ENCODE data around the gene CHST8. TPM values are rescaled to one million over a fixed set of nuclear protein-coding genes. Genes with fewer than 3 reads are reported as not detected.

CHST8 gene
- total and polyA plus RNA-seq, 4 donors: 0.05 to 0.07 TPM; not detected in 2

DNA sequence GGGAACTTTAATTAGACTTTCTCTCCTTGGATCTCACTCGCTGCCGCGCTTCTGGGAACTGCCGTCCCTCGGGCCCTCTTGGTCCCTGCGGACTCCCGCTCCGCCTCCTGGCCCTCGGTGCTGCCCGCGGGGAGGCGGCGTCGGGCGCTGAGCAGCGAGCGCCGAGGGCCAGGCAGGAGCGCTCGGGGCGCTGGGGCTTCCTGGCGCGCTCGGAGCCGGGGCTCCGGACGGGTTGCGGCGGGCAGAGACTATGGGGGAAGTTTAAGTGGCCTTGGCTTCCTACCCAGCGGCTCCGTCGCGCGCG, 704 bp downstream of the CHST8 start:
- no peak for DNase-seq (ENCODE audit: low spot score)
- H3K27ac ChIP-seq (ENCODE audit: low read depth in 1 of 2, low read length in 2 of 2): no peak overlapping the region
- TF ChIP-seq SP1 (IDR thresholded peaks at IDR 0.05): no peak

DNA sequence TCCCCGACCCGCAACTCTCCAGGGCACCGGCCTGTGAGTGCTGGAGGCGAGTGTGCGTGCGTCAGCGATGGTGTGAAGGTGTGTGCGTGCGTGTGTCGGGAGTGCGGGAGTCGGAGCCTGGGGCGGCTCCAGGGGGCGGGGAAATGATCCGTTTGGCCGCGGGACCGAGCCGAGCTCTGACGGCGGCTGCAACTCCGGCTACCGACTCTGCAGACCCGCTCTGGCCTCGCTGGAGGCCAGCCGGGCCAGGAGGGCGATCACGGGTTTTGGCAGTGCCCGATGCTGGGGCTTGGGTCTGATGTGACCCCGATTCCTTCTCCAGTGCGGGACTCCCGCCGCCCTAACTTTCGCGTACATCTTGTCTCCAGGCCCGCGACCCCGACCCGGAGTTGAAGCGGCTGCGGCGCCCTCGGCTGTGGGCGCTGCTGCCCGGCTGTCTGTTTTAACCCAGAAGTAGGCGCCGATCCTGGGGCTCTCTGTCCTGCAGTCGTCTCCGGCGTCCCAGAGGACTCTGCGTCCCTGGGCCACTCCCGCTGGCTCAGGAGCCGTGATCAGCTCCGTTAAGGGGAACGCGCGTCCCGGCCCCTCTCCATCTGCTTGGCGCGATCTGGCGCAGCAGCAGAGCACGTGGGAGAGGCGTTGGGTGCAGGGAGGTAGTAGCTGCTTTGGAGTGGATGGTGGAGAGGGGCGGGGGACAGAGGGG, 1.2 kb downstream of the CHST8 start:
- H3K4me3 ChIP-seq (ENCODE audit: low read depth in 1 of 3, low read length in 3 of 3): peak overlapping the region in 1 of 3 donors; percentile 45
- no peaks in the 10 kb centered on the region for H3K9me3 ChIP-seq (ENCODE audit: control insufficient read depth in 4 of 4, low read length in 3 of 4)
- no peak overlapping the region for H3K9ac ChIP-seq (ENCODE audit: low read depth in 1 of 2, low read length in 2 of 2)
- peaks cover 4 to 23% (median 16%) of the 10 kb centered on the region in 4 donors for H3K27me3 ChIP-seq (ENCODE audit: control insufficient read depth in 4 of 4, insufficient read depth in 4 of 4, low read length in 3 of 4)
- peaks cover 6 to 22% (median 16%) of the 10 kb centered on the region in 4 donors for H3K4me1 ChIP-seq (ENCODE audit: control insufficient read depth in 4 of 4, insufficient read depth in 4 of 4, low read length in 3 of 4)
- no peak for DNase-seq (ENCODE audit: low spot score)
- no peak overlapping the region for H3K27ac ChIP-seq (ENCODE audit: low read depth in 1 of 2, low read length in 2 of 2)
- TF ChIP-seq, protein P1, sequence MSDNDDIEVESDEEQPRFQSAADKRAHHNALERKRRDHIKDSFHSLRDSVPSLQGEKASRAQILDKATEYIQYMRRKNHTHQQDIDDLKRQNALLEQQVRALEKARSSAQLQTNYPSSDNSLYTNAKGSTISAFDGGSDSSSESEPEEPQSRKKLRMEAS (IDR thresholded peaks at IDR 0.05): no peak
- TF ChIP-seq HNF4A (conservative IDR thresholded peaks at IDR 0.05): no peak
- TF ChIP-seq SP1 (IDR thresholded peaks at IDR 0.05): no peak
- TF ChIP-seq, protein P2, sequence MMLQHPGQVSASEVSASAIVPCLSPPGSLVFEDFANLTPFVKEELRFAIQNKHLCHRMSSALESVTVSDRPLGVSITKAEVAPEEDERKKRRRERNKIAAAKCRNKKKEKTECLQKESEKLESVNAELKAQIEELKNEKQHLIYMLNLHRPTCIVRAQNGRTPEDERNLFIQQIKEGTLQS (IDR thresholded peaks at IDR 0.05): no peak
- TF ChIP-seq GABPA (IDR thresholded peaks at IDR 0.05 in 1 of 2, conservative IDR thresholded peaks at IDR 0.05 in 1 of 2): no peak
- no peak for TF ChIP-seq EGR1 (IDR thresholded peaks at IDR 0.05; ENCODE audit: low read depth in 2 of 2)
- no peaks in the 10 kb centered on the region for H3K36me3 ChIP-seq (ENCODE audit: control insufficient read depth in 4 of 4, insufficient read depth in 3 of 4, low read depth in 1 of 4, low read length in 3 of 4)
- 4% methylated on average over 64 of the region's 64 CpGs for WGBS

More for the DNA sequence above, 704 bp downstream of the CHST8 start:
- Histone ChIP-seq H3K4me1 (ENCODE audit: control insufficient read depth in 4 of 4, insufficient read depth in 4 of 4, low read length in 3 of 4) (peaks cover 6 to 22% (median 16%) of the 10 kb centered on the region in 4 donors), H3K36me3 (ENCODE audit: control insufficient read depth in 4 of 4, insufficient read depth in 3 of 4, low read depth in 1 of 4, low read length in 3 of 4) (no peaks in the 10 kb centered on the region), H3K9me3 (ENCODE audit: control insufficient read depth in 4 of 4, low read length in 3 of 4) (no peaks in the 10 kb centered on the region), H3K4me3 (ENCODE audit: low read depth in 1 of 3, low read length in 3 of 3) (peak overlapping the region in 1 of 3 donors; percentile 45), H3K9ac (ENCODE audit: low read depth in 1 of 2, low read length in 2 of 2) (no peak overlapping the region), H3K27me3 (ENCODE audit: control insufficient read depth in 4 of 4, insufficient read depth in 4 of 4, low read length in 3 of 4) (peaks cover 4 to 22% (median 16%) of the 10 kb centered on the region in 4 donors)
- 2% methylated on average over 35 of the region's 35 CpGs for WGBS

DNA sequence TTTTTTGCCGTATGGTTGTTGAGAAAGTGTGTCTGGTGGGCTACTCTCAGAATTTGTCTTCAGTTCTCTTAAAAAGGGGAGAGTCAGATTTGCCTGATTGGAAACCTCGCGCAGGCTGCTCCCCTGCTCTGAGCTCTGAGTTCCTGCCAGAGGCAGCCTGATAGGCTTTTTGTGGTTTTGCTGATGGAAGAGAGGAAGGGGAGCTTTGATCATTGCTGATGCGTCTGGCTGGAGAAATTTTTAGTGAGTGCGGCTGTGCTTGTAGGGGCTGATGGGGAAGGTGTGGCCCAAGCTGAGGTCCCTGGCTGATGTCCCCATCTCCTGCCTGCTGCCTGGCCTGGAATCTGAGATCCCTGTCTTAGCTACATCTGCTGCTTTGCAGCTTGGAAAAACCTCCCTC, 2.8 kb downstream of the CHST8 start:
- Histone ChIP-seq H3K27me3 (ENCODE audit: control insufficient read depth in 4 of 4, insufficient read depth in 4 of 4, low read length in 3 of 4) (peaks cover 4 to 25% (median 15%) of the 10 kb centered on the region in 4 donors), H3K27ac (ENCODE audit: low read depth in 1 of 2, low read length in 2 of 2) (no peak overlapping the region), H3K36me3 (ENCODE audit: control insufficient read depth in 4 of 4, insufficient read depth in 3 of 4, low read depth in 1 of 4, low read length in 3 of 4) (no peaks in the 10 kb centered on the region), H3K4me3 (ENCODE audit: low read depth in 1 of 3, low read length in 3 of 3) (no peak overlapping the region), H3K4me1 (ENCODE audit: control insufficient read depth in 4 of 4, insufficient read depth in 4 of 4, low read length in 3 of 4) (peaks cover 6 to 22% (median 16%) of the 10 kb centered on the region in 4 donors), H3K9me3 (ENCODE audit: control insufficient read depth in 4 of 4, low read length in 3 of 4) (no peaks in the 10 kb centered on the region), H3K9ac (ENCODE audit: low read depth in 1 of 2, low read length in 2 of 2) (no peak overlapping the region)
- no peak for TF ChIP-seq YY1 (IDR thresholded peaks at IDR 0.05)
- TF ChIP-seq, protein P3, sequence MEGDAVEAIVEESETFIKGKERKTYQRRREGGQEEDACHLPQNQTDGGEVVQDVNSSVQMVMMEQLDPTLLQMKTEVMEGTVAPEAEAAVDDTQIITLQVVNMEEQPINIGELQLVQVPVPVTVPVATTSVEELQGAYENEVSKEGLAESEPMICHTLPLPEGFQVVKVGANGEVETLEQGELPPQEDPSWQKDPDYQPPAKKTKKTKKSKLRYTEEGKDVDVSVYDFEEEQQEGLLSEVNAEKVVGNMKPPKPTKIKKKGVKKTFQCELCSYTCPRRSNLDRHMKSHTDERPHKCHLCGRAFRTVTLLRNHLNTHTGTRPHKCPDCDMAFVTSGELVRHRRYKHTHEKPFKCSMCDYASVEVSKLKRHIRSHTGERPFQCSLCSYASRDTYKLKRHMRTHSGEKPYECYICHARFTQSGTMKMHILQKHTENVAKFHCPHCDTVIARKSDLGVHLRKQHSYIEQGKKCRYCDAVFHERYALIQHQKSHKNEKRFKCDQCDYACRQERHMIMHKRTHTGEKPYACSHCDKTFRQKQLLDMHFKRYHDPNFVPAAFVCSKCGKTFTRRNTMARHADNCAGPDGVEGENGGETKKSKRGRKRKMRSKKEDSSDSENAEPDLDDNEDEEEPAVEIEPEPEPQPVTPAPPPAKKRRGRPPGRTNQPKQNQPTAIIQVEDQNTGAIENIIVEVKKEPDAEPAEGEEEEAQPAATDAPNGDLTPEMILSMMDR (IDR thresholded peaks at IDR 0.05; ENCODE audit: low read depth, low read length, missing input control): no peak
- WGBS: 58% methylated on average over 5 of the region's 5 CpGs
- DNase-seq (ENCODE audit: low spot score): no peak

DNA sequence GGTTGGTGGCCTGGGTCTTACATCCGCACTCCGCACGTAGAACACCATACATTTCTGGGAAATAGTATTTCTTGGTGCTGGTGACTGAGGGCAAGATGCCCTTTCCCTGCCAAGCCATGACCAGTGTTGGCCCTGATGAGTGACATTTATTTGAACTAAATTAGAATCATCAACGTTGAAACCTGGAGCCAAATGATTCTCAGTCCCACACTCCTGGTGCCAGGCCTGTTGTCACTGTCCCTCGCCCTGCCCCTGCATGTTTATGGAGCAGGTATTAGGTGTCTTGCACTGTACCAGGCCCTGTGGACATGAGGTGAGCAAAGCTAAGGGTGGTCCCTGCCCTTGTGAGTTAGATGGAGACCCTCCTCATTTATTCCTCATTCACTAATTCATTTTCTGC, 5.8 kb downstream of the CHST8 start:
- no peak overlapping the region for H3K27ac ChIP-seq (ENCODE audit: low read depth in 1 of 2, low read length in 2 of 2)
- TF ChIP-seq RAD21 (IDR thresholded peaks at IDR 0.05): no peak
- TF ChIP-seq, protein P4, sequence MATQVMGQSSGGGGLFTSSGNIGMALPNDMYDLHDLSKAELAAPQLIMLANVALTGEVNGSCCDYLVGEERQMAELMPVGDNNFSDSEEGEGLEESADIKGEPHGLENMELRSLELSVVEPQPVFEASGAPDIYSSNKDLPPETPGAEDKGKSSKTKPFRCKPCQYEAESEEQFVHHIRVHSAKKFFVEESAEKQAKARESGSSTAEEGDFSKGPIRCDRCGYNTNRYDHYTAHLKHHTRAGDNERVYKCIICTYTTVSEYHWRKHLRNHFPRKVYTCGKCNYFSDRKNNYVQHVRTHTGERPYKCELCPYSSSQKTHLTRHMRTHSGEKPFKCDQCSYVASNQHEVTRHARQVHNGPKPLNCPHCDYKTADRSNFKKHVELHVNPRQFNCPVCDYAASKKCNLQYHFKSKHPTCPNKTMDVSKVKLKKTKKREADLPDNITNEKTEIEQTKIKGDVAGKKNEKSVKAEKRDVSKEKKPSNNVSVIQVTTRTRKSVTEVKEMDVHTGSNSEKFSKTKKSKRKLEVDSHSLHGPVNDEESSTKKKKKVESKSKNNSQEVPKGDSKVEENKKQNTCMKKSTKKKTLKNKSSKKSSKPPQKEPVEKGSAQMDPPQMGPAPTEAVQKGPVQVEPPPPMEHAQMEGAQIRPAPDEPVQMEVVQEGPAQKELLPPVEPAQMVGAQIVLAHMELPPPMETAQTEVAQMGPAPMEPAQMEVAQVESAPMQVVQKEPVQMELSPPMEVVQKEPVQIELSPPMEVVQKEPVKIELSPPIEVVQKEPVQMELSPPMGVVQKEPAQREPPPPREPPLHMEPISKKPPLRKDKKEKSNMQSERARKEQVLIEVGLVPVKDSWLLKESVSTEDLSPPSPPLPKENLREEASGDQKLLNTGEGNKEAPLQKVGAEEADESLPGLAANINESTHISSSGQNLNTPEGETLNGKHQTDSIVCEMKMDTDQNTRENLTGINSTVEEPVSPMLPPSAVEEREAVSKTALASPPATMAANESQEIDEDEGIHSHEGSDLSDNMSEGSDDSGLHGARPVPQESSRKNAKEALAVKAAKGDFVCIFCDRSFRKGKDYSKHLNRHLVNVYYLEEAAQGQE (IDR thresholded peaks at IDR 0.05): no peak
- no peak overlapping the region for H3K9ac ChIP-seq (ENCODE audit: low read depth in 1 of 2, low read length in 2 of 2)
- no peak for DNase-seq (ENCODE audit: low spot score)
- 70% methylated on average over 5 of the region's 5 CpGs for WGBS
- H3K27me3 ChIP-seq (ENCODE audit: control insufficient read depth in 4 of 4, insufficient read depth in 4 of 4, low read length in 3 of 4): peaks cover 2 to 18% (median 9%) of the 10 kb centered on the region in 4 donors
- no peaks in the 10 kb centered on the region for H3K36me3 ChIP-seq (ENCODE audit: control insufficient read depth in 4 of 4, insufficient read depth in 3 of 4, low read depth in 1 of 4, low read length in 3 of 4)
- no peaks in the 10 kb centered on the region for H3K9me3 ChIP-seq (ENCODE audit: control insufficient read depth in 4 of 4, low read length in 3 of 4)
- peaks cover 6 to 8% (median 7%) of the 10 kb centered on the region in 4 donors for H3K4me1 ChIP-seq (ENCODE audit: control insufficient read depth in 4 of 4, insufficient read depth in 4 of 4, low read length in 3 of 4)
- no peak overlapping the region for H3K4me3 ChIP-seq (ENCODE audit: low read depth in 1 of 3, low read length in 3 of 3)
